ENCODE results near the gene FSIP1. TPM values are rescaled to one million over a fixed set of nuclear protein-coding genes. Genes with fewer than 3 reads are reported as not detected.

FSIP1 gene
- polyA plus RNA-seq, 3 donors, result 0.10 to 0.48 (median 0.21) TPM

- H3K4me3 ChIP-seq (replicated peaks in 1 of 3; ENCODE audit: low read depth in 2 of 3, low read length in 3 of 3), result no peak overlapping the region
These were observed 1.5 kb upstream of the FSIP1 start for GRCh38 chr15:39784125-39784524.

GRCh38 chr15:39783244-39783820, 691 bp upstream of the FSIP1 start:
- Histone ChIP-seq H3K27me3 (ENCODE audit: control insufficient read depth in 2 of 2, insufficient read depth in 2 of 2, low read length in 2 of 2) (no peaks in the 10 kb centered on the region), H3K27ac (ENCODE audit: low read depth in 1 of 2, low read length in 2 of 2) (peak overlapping the region in 1 of 2 donors; percentile 83), H3K79me2 (ENCODE audit: insufficient read depth, low read length) (peaks cover 12% of the 10 kb centered on the region), H3K4me3 (replicated peaks in 1 of 3; ENCODE audit: low read depth in 2 of 3, low read length in 3 of 3) (peak overlapping the region; percentile 81 to 91 (median 89)), H3K9ac (ENCODE audit: insufficient read depth, low read length, poor library complexity, severe bottlenecking) (peak overlapping the region; percentile 65), H2AFZ (ENCODE audit: insufficient read depth, low read depth, low read length, poor library complexity, severe bottlenecking) (peak overlapping the region; percentile 92), H4K20me1 (ENCODE audit: insufficient read depth, low read length) (no peaks in the 10 kb centered on the region), H3K9me3 (replicated peaks in 1 of 2; ENCODE audit: control insufficient read depth in 1 of 2, insufficient read depth in 1 of 2, low read length in 2 of 2) (no peaks in the 10 kb centered on the region), H3K36me3 (replicated peaks in 1 of 2; ENCODE audit: control insufficient read depth in 1 of 2, insufficient read depth in 2 of 2, low read length in 2 of 2) (no peaks in the 10 kb centered on the region), H3K4me2 (replicated peaks; ENCODE audit: extremely low read depth, low read length, poor library complexity, severe bottlenecking) (peak overlapping the region; percentile 72), H3K4me1 (ENCODE audit: control insufficient read depth in 1 of 2, insufficient read depth in 2 of 2, low read length in 2 of 2) (peaks cover 17 to 20% of the 10 kb centered on the region in 2 donors)
- intact Hi-C loops (cut with micrococcal nuclease), result loop anchor here (10.0 kb wide), 5 partner anchors 151 to 491 kb away; partner anchors contain the start of genes BMF (in 1 of the 2), BUB1B (in 1 of the 2) and EIF2AK4 (in 1 of the 2)
- no peaks in the 10 kb centered on the region for H3K27me3 Mint-ChIP-seq (ENCODE audit: low read depth in 3 of 3)
- peak overlapping the region; percentile 87 to 96 (median 92) for H3K27ac Mint-ChIP-seq
- H3K4me1 Mint-ChIP-seq, result peaks cover 27% of the 10 kb centered on the region
- DNase-seq, result no peak
- peaks cover 0 to 1% (median 0%) of the 10 kb centered on the region in 7 donors for H3K9me3 Mint-ChIP-seq
- 3% methylated on average over 7 of the region's 10 CpGs for WGBS (ENCODE audit: insufficient coverage)
- no peak for TF ChIP-seq CTCF (IDR thresholded peaks at IDR 0.05)
- peak overlapping the region; percentile 94 for H3K4me3 Mint-ChIP-seq
- peaks cover 0 to 3% of the 10 kb centered on the region in 2 donors for H3K36me3 Mint-ChIP-seq

More at GRCh38 chr15:39784125-39784524, 1.5 kb upstream of the FSIP1 start:
- Histone ChIP-seq H3K9me3 (replicated peaks in 1 of 2; ENCODE audit: control insufficient read depth in 1 of 2, insufficient read depth in 1 of 2, low read length in 2 of 2) (no peaks in the 10 kb centered on the region), H3K4me1 (ENCODE audit: control insufficient read depth in 1 of 2, insufficient read depth in 2 of 2, low read length in 2 of 2) (peaks cover 17 to 20% of the 10 kb centered on the region in 2 donors), H2AFZ (ENCODE audit: insufficient read depth, low read depth, low read length, poor library complexity, severe bottlenecking) (peak overlapping the region; percentile 92), H3K27me3 (ENCODE audit: control insufficient read depth in 2 of 2, insufficient read depth in 2 of 2, low read length in 2 of 2) (no peaks in the 10 kb centered on the region), H3K79me2 (ENCODE audit: insufficient read depth, low read length) (peaks cover 12% of the 10 kb centered on the region), H3K36me3 (replicated peaks in 1 of 2; ENCODE audit: control insufficient read depth in 1 of 2, insufficient read depth in 2 of 2, low read length in 2 of 2) (no peaks in the 10 kb centered on the region), H3K4me2 (replicated peaks; ENCODE audit: extremely low read depth, low read length, poor library complexity, severe bottlenecking) (peak overlapping the region; percentile 72), H3K27ac (ENCODE audit: low read depth in 1 of 2, low read length in 2 of 2) (no peak overlapping the region), H4K20me1 (ENCODE audit: insufficient read depth, low read length) (no peaks in the 10 kb centered on the region), H3K9ac (ENCODE audit: insufficient read depth, low read length, poor library complexity, severe bottlenecking) (no peak overlapping the region)
- intact Hi-C loops (cut with micrococcal nuclease), result loop anchor here (10.0 kb wide), 5 partner anchors 151 to 491 kb away; partner anchors contain the start of genes BMF (in 1 of the 2), BUB1B (in 1 of the 2) and EIF2AK4 (in 1 of the 2)
- Mint-ChIP-seq H3K27me3 (ENCODE audit: low read depth in 3 of 3) (no peaks in the 10 kb centered on the region), H3K4me3 (no peak overlapping the region), H3K36me3 (peaks cover 2 to 3% of the 10 kb centered on the region in 2 donors), H3K27ac (peak overlapping the region in 1 of 7 donors; percentile 88), H3K4me1 (peaks cover 27% of the 10 kb centered on the region), H3K9me3 (peaks cover 0 to 1% (median 0%) of the 10 kb centered on the region in 7 donors)
- no peak for DNase-seq
- TF ChIP-seq CTCF (IDR thresholded peaks at IDR 0.05), result no peak
- WGBS (ENCODE audit: insufficient coverage), result 0% methylated on average over 1 of the region's 4 CpGs

All from CD14-positive monocyte (primary cell).